K562 (cell line): Measurements from ENCODE around the gene ANKRD13C. TPM values are rescaled to one million over a fixed set of nuclear protein-coding genes. Genes with fewer than 3 reads are reported as not detected.

Source experiments
- ARNT ChIP-seq, 2 experiments: fragments of 450-650 bp; IDR thresholded peaks; 2 replicates each; pipeline ENCODE4 v1.6.1; 2016; ENCODE audit warnings: mild to moderate bottlenecking in 1 of 2
- CHD7 ChIP-seq: fragments of 200-600 bp; sonication (generic); IDR thresholded peaks from one replicate; pipeline ENCODE4 v1.6.1; 2012; ENCODE audit warnings: mild to moderate bottlenecking, low read depth, low read length, inconsistent platforms
- GATAD2B ChIP-seq: fragments of 450-650 bp; IDR thresholded peaks from 2 replicates; pipeline ENCODE4 v1.6.1; 2017; ENCODE audit warnings: mild to moderate bottlenecking, borderline replicate concordance
- IRF1 ChIP-seq: sonication (generic); formaldehyde crosslinking; IDR thresholded peaks from 2 replicates; pipeline ENCODE4 v1.8.0; 2022; ENCODE audit warnings: missing genetic modification reagents, mild to moderate bottlenecking, borderline replicate concordance
- POLR2A ChIP-seq: fragments of 450-650 bp; conservative IDR thresholded peaks from 2 replicates; pipeline ENCODE4 v1.6.1; 2016
- TGIF2 ChIP-seq: sonication (generic); formaldehyde crosslinking; IDR thresholded peaks from 2 replicates; pipeline ENCODE4 v1.8.1; 2022; ENCODE audit warnings: mild to moderate bottlenecking, missing genetic modification reagents, moderate library complexity
- ZNF165 ChIP-seq: fragments of 250-450 bp; sonication (Bioruptor Pico); IDR thresholded peaks from 2 replicates; pipeline ENCODE4 v1.4.0; 2020; ENCODE audit warnings: borderline replicate concordance
- ZNF318 ChIP-seq, 2 experiments: fragments of 450-650 bp; IDR thresholded peaks; 2 replicates each; pipeline ENCODE4 v1.6.1; 2016; ENCODE audit warnings: mild to moderate bottlenecking in 2 of 2, borderline replicate concordance in 1 of 2, low read depth in 1 of 2, moderate library complexity in 1 of 2
- polyA plus RNA-seq, 8 experiments: library from polyadenylated mRNA; depleted of rRNA in 4 of 8; stranded (reverse) in 5 of 8; unstranded in 3 of 8; fragments of >200 nt; fragmentation: Nextera tagmentation in 2 of 8; fragmentation: Illumina TruSeq in 1 of 8; extraction: Ambion mirVana in 2 of 8; extraction: Trizol in 1 of 8; gene quantifications; 2 replicates each; pipeline versions ENCODE4 v1.2.1 to v1.2.3, GENCODE V29; 2011 to 2014; ENCODE audit warnings: inconsistent platforms in 1 of 8, missing spikeins in 1 of 8
- total RNA-seq, 7 experiments: library from RNA; depleted of rRNA in 6 of 7; stranded (reverse); fragments of >200 nt in 6 of 7; fragmentation: Illumina TruSeq in 2 of 7; extraction: Trizol in 2 of 7; gene quantifications; 2 replicates each; pipeline versions ENCODE4 v1.2.1 to v1.2.3, GENCODE V29; 2011 to 2021; ENCODE audit warnings: low replicate concordance in 1 of 7

Gene ANKRD13C
- total and polyA plus RNA-seq, 9 of the 15 experiments (the other 6 are each of a cell fraction or from before 2014, with no cell fraction given): 3.4 to 22.8 (median 12.5) TPM

- TF ChIP-seq CHD7 (no peak), IRF1 (CRISPR knock-in tag) (no peak), GATAD2B (no peak), ZNF165 (CRISPR knock-in tag) (no peak), POLR2A (no peak), ARNT (IDR thresholded peaks at IDR 0.05) (no peak), TGIF2 (no peak), ZNF318 (IDR thresholded peaks at IDR 0.05; ENCODE audit: borderline replicate concordance in 1 of 2, low read depth in 1 of 2) (no peak)
These were observed 58.8 kb downstream of the ANKRD13C start (continued) for GRCh38 chr1:70295749-70296148.
